ENCODE measurements around the gene SLFN5.
A peak's percentile ranks its signal among the peaks of the same experiment; 100 is the strongest.
"Not testable (repeated sequence)": the region's sequence is repeated elsewhere in the genome, so short reads cannot be mapped to it uniquely, and the experiment has no call there.

SLFN5 gene

GRCh38 chr17:35242805-35243560, at the start of gene SLFN5:
Gene SLFN5 (plus strand): TSS chr17:35243072. CDS start chr17:35258691, 15,619 bp downstream.
- peak; percentile 82 for DNase-seq

DNA sequence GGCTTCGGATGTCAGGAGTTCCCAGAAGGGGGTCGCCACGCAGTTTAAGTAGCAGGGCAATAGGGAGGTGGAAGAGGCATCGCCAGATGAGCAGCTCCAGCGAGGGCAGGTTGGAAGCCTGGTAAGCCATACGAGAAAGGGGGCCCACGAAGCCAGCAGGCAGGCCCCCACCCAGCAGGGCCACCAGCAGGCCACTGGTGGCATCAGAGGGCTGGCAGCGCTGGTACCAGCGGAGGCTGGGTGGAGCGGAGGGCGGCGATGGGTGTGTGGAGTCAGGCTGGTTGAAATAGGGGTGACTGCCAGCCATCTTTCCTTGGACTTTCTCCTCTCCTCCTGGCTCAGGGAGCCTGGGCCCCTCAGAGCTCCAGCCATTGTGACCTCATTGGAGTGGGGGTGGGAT, 48.9 kb upstream of the SLFN5 start, which contains the start of gene SLC35G3:
SLC35G3 (minus strand) TSS at position 393 of the 400 bp plus-strand sequence; CDS start at position 307, 86 bp downstream.
- not testable (repeated sequence) for DNase-seq

GRCh38 chr17:35195062-35195461, 47.8 kb upstream of the SLFN5 start:
- not testable (repeated sequence) for DNase-seq

DNA sequence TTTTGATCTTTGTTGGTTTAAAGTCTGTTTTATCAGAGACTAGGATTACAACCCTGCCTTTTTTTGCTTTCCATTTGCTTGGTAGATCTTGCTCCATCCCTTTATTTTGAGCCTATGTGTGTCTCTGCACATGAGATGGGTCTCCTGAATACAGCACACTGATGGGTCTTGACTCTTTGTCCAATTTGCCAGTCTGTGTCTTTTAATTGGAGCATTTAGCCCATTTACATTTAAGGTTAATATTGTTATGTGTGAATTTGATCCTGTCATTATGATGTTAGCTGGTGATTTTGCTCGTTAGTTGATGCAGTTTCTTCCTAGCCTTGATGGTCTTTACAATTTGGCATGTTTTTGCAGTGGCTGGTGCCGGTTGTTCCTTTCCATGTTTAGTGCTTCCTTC, 40.3 kb upstream of the SLFN5 start:
- DNase-seq = not testable (repeated sequence)

GRCh38 chr17:35210741-35211140, 32.1 kb upstream of the SLFN5 start:
- no peak for DNase-seq

DNA sequence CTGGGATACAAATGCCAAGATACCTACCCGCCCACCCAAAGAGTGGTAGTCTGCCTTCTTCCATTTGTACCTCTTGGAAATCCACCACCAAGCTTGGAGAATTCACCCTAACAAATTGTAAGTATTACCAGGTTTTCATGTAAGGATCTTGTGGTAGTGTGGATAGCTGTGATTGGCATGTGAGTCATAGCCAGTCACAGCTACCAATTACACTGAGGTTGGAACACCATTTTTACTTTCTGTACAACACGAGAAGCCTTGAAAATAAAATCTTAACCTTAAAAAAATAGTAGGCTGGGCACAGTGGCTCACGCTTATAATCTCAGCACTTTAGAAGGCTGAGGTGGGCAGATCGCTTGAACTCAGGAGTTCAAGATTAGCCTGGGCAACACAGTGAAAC, 30.2 kb upstream of the SLFN5 start:
- DNase-seq = no peak

GRCh38 chr17:35213412-35213940, 29.4 kb upstream of the SLFN5 start:
- no peak for DNase-seq

DNA sequence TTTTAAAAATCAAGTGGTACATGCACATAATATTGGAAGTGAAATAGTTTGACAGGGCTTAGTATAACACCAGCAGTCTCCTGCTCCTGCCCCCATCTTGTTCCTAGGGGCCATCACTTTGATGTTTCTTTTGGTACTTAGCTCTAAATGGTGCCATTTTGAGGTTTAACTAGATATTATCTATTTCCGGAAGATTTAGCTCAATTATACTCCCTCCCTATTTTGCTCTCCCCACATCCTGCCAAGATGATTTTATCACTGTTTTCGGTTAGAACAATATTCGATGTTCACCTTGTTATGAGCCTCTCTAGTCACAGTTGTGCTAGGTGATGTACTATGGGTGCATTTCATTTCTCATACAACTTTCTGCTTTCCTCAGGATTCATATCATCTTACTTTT, 28.7 kb upstream of the SLFN5 start:
- no peak for DNase-seq

DNA sequence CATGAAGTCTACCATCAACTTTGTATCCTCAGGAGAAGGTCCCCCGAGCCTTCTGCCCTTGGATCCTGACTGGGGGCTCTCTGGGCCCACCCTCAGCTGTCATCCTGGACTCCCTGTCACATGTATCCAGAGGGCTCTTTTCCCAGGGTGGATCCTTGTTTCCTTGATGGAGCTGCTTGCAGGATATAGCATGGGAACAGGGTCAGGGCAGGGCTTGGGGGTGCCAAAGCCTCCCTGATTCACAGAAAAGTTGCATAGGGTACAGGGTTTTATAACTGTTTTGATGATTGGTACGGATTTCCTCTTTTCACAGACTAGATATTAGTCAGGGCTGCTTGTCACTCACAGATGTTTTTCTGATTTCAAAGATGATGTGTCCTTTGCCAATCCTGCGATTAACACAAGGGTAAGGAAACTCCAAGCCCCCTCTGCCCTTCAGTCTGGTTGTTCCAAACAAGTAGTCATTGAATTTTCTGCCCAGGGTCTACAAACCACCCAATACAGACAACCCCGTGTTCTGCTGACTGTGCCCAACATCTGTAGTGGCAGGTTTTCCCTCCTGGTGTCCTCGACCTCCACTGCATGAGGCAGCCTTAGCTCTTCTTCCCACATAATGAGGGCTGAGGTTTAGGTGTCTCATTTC, 28.1 kb upstream of the SLFN5 start:
- DNase-seq = no peak

DNA sequence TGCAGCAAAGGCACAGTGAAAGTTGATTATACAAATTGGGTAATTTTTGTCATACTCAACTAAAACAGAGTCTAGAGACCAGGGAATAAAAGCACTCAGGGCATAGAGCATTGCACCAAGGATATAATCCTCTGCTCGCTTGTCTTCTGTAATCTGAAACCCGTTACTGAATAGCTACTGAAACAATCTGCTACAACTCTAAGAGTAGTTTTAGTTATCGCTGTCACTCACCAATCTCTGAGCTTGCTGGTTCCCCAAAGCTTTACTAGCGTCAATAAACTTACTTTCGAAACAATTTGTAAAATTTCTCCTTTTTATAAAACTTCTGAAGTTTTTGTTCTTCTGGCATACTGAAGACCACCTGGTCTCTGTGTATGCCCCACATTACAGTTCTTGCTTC, 25.8 kb upstream of the SLFN5 start:
- no peak for DNase-seq

GRCh38 chr17:35218915-35219314, 24.0 kb upstream of the SLFN5 start:
- no peak for DNase-seq

DNA sequence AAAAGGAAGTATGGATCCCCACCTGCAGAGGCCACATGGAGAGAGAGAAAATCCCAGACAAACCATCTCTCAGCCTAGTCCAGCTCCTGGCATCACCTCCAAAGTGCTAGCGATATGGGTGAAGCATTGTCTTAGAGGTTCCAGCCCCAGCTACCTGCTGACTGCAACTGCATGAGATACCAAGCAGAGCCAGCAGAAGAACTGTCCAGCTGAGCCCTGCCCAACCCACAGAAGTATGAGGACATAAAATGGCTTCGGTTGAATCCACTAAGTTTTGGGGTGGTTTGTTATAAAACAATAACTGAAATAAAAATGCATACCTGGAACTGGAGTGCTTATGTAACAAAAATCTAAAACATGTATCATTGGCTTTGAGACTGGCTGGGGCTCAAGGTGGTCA, 20.4 kb upstream of the SLFN5 start:
- DNase-seq = no peak

- no peak for DNase-seq
Observed at GRCh38 chr17:35224436-35224835, 18.4 kb upstream of the SLFN5 start.

GRCh38 chr17:35227546-35227945, 15.3 kb upstream of the SLFN5 start:
- no peak for DNase-seq

- no peak for DNase-seq
Observed at GRCh38 chr17:35229638-35230037, 13.2 kb upstream of the SLFN5 start.

GRCh38 chr17:35234315-35234714, 8.6 kb upstream of the SLFN5 start:
- not testable (repeated sequence) for DNase-seq

DNA sequence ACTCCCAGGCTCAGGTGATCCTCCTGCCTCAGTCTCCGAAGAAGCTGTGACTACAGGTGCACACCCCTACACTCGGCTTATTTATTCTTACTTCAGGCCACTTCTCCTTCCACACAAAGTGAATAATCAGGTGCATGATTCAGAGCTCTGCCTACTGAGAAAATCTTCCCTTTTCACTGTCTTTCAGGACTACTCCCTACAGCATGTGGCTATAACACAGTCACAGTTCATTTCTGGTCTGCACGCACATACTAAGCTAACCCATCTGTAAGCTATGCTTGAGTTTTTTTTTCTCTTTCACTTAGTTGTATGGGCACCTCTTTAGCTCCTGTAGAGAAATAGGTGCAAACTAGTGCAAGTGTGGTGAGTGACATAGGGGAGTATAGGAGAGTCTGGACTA, 7.6 kb upstream of the SLFN5 start:
- no peak for DNase-seq

GRCh38 chr17:35235917-35236316, 7.0 kb upstream of the SLFN5 start:
- DNase-seq = no peak

DNA sequence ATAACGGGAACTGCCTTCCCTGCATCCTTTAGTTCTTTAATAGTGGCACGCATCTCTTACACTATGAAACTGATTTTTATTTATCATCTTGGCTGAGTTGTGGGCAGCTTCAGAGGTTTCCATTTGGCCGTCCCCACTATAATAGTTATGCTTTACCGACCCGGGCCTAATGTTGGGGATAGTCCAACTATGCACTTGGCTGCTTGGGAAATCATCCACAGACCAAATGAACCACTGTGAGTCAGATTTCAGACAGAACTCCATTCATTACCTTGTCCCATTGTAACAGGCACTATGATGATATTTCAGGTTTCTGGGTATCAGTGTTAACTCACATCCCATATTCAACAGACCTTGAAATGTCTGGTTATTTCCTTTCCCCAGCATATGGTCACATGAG, 6.1 kb upstream of the SLFN5 start:
- no peak for DNase-seq

- no peak for DNase-seq
Observed at GRCh38 chr17:35238821-35239220, 4.1 kb upstream of the SLFN5 start.

GRCh38 chr17:35239823-35240222, 3.0 kb upstream of the SLFN5 start:
- no peak for DNase-seq

GRCh38 chr17:35240861-35241260, 2.0 kb upstream of the SLFN5 start:
- no peak for DNase-seq

GRCh38 chr17:35241520-35241919, 1.4 kb upstream of the SLFN5 start:
- DNase-seq = no peak

DNA sequence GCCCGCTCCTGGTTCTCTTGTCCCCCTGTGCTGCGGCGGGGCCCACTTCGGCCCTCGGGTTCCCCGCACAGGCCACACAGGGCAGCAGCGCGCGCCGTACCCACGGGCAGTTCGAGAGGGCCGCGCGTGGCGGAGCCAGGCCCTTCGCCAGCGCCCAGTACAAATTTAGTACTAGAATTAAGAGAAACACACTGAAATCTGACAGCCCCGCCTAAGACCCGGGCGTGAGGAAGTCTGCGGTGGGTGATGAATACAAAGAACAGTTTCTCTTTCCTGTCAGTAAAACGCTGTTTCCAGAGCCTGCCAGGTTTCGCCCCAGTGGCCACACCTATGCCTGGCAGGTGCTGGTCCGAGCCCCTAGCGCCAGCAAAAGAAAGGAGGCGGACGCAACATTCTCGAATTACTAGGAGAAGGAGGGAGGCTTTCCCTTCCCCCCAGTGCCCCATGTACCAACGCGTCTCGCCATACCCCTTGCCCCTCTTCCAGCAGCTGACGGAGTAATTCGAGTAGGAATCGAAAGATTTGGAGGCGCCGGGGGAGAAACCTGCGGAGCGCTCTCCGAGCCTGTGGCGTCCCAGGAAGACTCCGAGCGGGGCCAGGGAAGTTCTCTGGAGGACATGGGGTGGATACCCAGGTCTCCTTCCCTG, 591 bp upstream of the SLFN5 start:
- peak; percentile 56 for DNase-seq

Measured in NCI-H774 (cell line).